Measurements from ENCODE around the gene GNG3.

GNG3 gene

GRCh38 chr11:62752994-62753735 lies 45.7 kb downstream of the GNG3 start:
- FAIRE-seq, result no peak
- no peak for DNase-seq (ENCODE audit: insufficient read length)
- TF ChIP-seq POLR2A (IDR thresholded peaks at IDR 0.05; ENCODE audit: low read depth, low read length) (no peak), TAF1 (IDR thresholded peaks at IDR 0.05; ENCODE audit: borderline replicate concordance, low read depth, low read length) (no peak), POLR2AphosphoS5 (IDR thresholded peaks at IDR 0.05; ENCODE audit: low read depth, low read length) (no peak)

GRCh38 chr11:62753736-62754603 lies 46.5 kb downstream of the GNG3 start, which contains the start of gene ZBTB3:
ZBTB3 (minus strand) TSS chr11:62754160; CDS start chr11:62753664, 496 bp downstream.
- TF ChIP-seq POLR2AphosphoS5 (IDR thresholded peaks at IDR 0.05; ENCODE audit: low read depth, low read length), result peak; percentile 95
- peak; percentile 89 for TF ChIP-seq POLR2A (IDR thresholded peaks at IDR 0.05; ENCODE audit: low read depth, low read length)
- peak; percentile 55; the same call in 1 of the 2 replicates for TF ChIP-seq TAF1 (IDR thresholded peaks at IDR 0.05; ENCODE audit: borderline replicate concordance, low read depth, low read length)
- DNase-seq (ENCODE audit: insufficient read length) (peak; percentile 95), FAIRE-seq (peak; percentile 100)

- FAIRE-seq (no peak), DNase-seq (ENCODE audit: insufficient read length) (no peak)
- no peak for TF ChIP-seq TAF1 (IDR thresholded peaks at IDR 0.05; ENCODE audit: borderline replicate concordance, low read depth, low read length)
- TF ChIP-seq POLR2AphosphoS5 (IDR thresholded peaks at IDR 0.05; ENCODE audit: low read depth, low read length), result no peak
- no peak for TF ChIP-seq POLR2A (IDR thresholded peaks at IDR 0.05; ENCODE audit: low read depth, low read length)
Observed at GRCh38 chr11:62755086-62755615, 47.7 kb downstream of the GNG3 start.

GRCh38 chr11:62757846-62758788 lies 50.6 kb downstream of the GNG3 start:
- TF ChIP-seq TAF1 (IDR thresholded peaks at IDR 0.05; ENCODE audit: borderline replicate concordance, low read depth, low read length) (no peak), POLR2AphosphoS5 (IDR thresholded peaks at IDR 0.05; ENCODE audit: low read depth, low read length) (no peak), POLR2A (IDR thresholded peaks at IDR 0.05; ENCODE audit: low read depth, low read length) (no peak)
- FAIRE-seq (no peak), DNase-seq (ENCODE audit: insufficient read length) (no peak)

Data from GM12892 (cell line).